ENCODE results near the gene PTGES2.

Gene PTGES2

DNA sequence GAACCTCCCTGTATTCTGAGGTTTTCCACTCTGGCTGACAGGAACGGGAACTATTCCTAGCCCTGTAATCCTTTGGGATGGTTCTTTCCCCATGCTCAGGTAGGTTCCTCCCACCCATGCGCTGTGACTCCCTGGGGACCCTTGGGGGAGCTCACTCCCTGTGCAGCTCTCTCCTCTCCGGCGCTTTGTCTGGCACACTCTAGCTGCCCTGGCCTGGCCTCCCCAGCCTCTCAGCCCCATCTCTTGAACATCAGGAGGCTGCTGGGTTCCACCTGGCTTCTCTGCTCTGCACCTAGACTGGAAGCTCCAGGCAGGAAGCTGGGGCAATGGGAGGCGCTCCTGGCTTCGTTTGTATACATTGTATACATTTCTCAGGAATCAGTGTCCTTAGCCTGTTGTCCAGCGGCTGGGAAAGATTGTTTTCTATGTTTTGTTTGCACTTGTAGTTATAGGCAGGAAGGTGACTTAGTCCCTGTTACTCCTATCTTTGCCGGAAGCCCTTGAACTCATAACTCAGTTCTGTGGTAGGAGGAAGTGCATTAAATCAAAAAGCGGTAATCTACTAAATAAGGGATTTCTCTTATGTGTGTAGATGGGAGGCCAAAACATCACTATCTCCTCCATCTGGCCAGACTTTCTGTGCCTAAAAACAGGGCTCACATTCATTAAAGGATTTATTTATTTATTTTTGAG lies 39.1 kb downstream of the PTGES2 start:
- Histone ChIP-seq H3K27ac (ENCODE audit: low read depth, low read length) (no peak overlapping the region), H3K9me3 (ENCODE audit: insufficient read depth, low read depth, low read length) (no peaks in the 10 kb centered on the region), H3K4me3 (ENCODE audit: low read length) (no peak overlapping the region), H3K4me1 (ENCODE audit: insufficient read depth, low read length) (no peaks in the 10 kb centered on the region), H3K36me3 (ENCODE audit: insufficient read depth, low read length) (no peaks in the 10 kb centered on the region; the same call in 1 of the 2 replicates), H3K27me3 (ENCODE audit: insufficient read depth, low read length) (no peaks in the 10 kb centered on the region), H3K9ac (ENCODE audit: low read depth, low read length) (no peak overlapping the region)
- WGBS = 91% methylated on average over 7 of the region's 9 CpGs

DNA sequence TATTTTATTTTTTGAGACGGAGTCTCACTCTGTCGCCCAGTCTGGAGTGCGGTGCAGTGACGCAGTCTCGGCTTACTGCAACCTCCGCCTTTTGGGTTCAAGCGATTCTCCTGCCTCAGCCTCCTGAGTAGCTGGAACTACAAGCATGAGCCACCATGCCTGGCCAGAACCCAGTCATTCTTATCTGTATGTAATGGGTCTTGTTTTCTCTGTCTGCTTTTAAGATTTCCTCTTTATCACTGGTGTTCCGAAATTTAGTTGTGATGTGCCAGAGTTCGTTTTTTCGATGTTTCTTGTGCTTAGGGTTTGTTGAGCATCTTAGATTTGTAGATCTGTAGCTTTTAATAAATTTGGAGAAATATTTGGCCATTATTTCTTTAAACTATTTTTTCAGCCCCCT lies 40.3 kb downstream of the PTGES2 start:
- Histone ChIP-seq H3K4me1 (ENCODE audit: insufficient read depth, low read length) (peaks cover 1% of the 10 kb centered on the region; the same call in 1 of the 2 replicates), H3K9ac (ENCODE audit: low read depth, low read length) (no peak overlapping the region), H3K36me3 (ENCODE audit: insufficient read depth, low read length) (no peaks in the 10 kb centered on the region; the same call in 1 of the 2 replicates), H3K9me3 (ENCODE audit: insufficient read depth, low read depth, low read length) (no peaks in the 10 kb centered on the region), H3K4me3 (ENCODE audit: low read length) (no peak overlapping the region), H3K27me3 (ENCODE audit: insufficient read depth, low read length) (no peaks in the 10 kb centered on the region), H3K27ac (ENCODE audit: low read depth, low read length) (no peak overlapping the region)
- WGBS = 96% methylated on average over 10 of the region's 10 CpGs

GRCh38 chr9:128085943-128086342 lies 41.6 kb downstream of the PTGES2 start:
- H3K27ac ChIP-seq (ENCODE audit: low read depth, low read length) = no peak overlapping the region
- 83% methylated on average over 4 of the region's 4 CpGs for WGBS
- no peak overlapping the region for H3K9ac ChIP-seq (ENCODE audit: low read depth, low read length)
- H3K9me3 ChIP-seq (ENCODE audit: insufficient read depth, low read depth, low read length) = no peaks in the 10 kb centered on the region
- H3K36me3 ChIP-seq (ENCODE audit: insufficient read depth, low read length) = no peaks in the 10 kb centered on the region; the same call in 1 of the 2 replicates
- H3K27me3 ChIP-seq (ENCODE audit: insufficient read depth, low read length) = no peaks in the 10 kb centered on the region
- no peak overlapping the region for H3K4me3 ChIP-seq (ENCODE audit: low read length)
- H3K4me1 ChIP-seq (ENCODE audit: insufficient read depth, low read length) = peaks cover 10% of the 10 kb centered on the region

- Histone ChIP-seq H3K27me3 (ENCODE audit: insufficient read depth, low read length) (no peaks in the 10 kb centered on the region), H3K9me3 (ENCODE audit: insufficient read depth, low read depth, low read length) (no peaks in the 10 kb centered on the region), H3K4me3 (ENCODE audit: low read length) (no peak overlapping the region), H3K9ac (ENCODE audit: low read depth, low read length) (no peak overlapping the region), H3K36me3 (ENCODE audit: insufficient read depth, low read length) (no peaks in the 10 kb centered on the region; the same call in 1 of the 2 replicates), H3K27ac (ENCODE audit: low read depth, low read length) (no peak overlapping the region), H3K4me1 (ENCODE audit: insufficient read depth, low read length) (peaks cover 14% of the 10 kb centered on the region)
- WGBS = 97% methylated on average over 4 of the region's 4 CpGs
These were observed 42.8 kb downstream of the PTGES2 start for GRCh38 chr9:128084746-128085145.

DNA sequence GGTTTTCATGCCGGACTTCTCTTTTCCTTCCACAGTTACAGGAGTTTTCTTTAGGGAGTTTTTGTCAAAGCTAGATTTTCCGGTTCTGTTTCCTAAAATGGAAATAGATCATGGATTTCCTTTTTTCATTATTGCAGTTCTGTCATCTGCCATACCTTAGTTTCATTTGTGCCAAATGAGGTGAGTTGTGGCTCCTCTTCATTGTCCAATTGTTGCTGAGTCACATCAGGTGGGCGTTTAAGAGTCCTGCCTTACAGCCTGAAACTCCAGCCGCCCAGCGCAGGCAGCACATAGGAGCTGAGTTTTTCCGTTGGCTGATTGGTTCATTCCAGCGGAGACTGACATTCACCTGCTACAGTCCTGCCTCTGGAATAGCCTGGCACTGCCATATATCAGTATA lies 45.4 kb downstream of the PTGES2 start:
- Histone ChIP-seq H3K4me3 (ENCODE audit: low read length) (no peak overlapping the region), H3K36me3 (ENCODE audit: insufficient read depth, low read length) (no peaks in the 10 kb centered on the region; the same call in 1 of the 2 replicates), H3K4me1 (ENCODE audit: insufficient read depth, low read length) (peaks cover 24% of the 10 kb centered on the region), H3K27ac (ENCODE audit: low read depth, low read length) (peak overlapping the region; percentile 61), H3K27me3 (ENCODE audit: insufficient read depth, low read length) (no peaks in the 10 kb centered on the region), H3K9ac (ENCODE audit: low read depth, low read length) (0 out of 2 replicates have a peak overlapping the region, but pooled peaks have one; percentile 18), H3K9me3 (ENCODE audit: insufficient read depth, low read depth, low read length) (no peaks in the 10 kb centered on the region)
- 86% methylated on average over 7 of the region's 7 CpGs for WGBS

- WGBS = 59% methylated on average over 3 of the region's 3 CpGs
- peaks cover 24% of the 10 kb centered on the region for H3K4me1 ChIP-seq (ENCODE audit: insufficient read depth, low read length)
- no peak overlapping the region for H3K9ac ChIP-seq (ENCODE audit: low read depth, low read length)
- H3K27me3 ChIP-seq (ENCODE audit: insufficient read depth, low read length) = no peaks in the 10 kb centered on the region
- no peaks in the 10 kb centered on the region for H3K9me3 ChIP-seq (ENCODE audit: insufficient read depth, low read depth, low read length)
- H3K4me3 ChIP-seq (ENCODE audit: low read length) = no peak overlapping the region
- no peaks in the 10 kb centered on the region; the same call in 1 of the 2 replicates for H3K36me3 ChIP-seq (ENCODE audit: insufficient read depth, low read length)
- peak overlapping the region; percentile 21; the same call in 1 of the 2 replicates for H3K27ac ChIP-seq (ENCODE audit: low read depth, low read length)
These were observed 46.5 kb downstream of the PTGES2 start for GRCh38 chr9:128081056-128081455.

DNA sequence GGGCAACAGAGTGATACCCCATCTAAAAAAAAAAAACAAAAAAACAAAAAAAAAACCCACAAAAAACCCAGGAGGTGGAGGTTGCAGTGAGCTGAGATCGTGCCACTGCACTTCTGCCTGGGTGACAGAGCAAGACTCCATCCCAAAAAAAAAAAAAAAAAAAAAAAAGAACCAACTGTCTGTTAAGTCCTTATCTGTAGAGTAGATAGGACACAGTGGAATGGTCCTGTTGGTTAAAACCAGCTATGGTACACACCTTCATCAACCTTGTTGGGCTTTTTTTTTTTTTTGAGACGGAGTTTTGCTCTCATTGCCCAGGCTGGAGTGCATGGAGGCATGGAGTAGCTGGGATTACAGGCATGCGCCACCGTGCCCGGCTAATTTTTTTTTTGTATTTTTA lies 47.3 kb downstream of the PTGES2 start:
- peaks cover 24% of the 10 kb centered on the region for H3K4me1 ChIP-seq (ENCODE audit: insufficient read depth, low read length)

DNA sequence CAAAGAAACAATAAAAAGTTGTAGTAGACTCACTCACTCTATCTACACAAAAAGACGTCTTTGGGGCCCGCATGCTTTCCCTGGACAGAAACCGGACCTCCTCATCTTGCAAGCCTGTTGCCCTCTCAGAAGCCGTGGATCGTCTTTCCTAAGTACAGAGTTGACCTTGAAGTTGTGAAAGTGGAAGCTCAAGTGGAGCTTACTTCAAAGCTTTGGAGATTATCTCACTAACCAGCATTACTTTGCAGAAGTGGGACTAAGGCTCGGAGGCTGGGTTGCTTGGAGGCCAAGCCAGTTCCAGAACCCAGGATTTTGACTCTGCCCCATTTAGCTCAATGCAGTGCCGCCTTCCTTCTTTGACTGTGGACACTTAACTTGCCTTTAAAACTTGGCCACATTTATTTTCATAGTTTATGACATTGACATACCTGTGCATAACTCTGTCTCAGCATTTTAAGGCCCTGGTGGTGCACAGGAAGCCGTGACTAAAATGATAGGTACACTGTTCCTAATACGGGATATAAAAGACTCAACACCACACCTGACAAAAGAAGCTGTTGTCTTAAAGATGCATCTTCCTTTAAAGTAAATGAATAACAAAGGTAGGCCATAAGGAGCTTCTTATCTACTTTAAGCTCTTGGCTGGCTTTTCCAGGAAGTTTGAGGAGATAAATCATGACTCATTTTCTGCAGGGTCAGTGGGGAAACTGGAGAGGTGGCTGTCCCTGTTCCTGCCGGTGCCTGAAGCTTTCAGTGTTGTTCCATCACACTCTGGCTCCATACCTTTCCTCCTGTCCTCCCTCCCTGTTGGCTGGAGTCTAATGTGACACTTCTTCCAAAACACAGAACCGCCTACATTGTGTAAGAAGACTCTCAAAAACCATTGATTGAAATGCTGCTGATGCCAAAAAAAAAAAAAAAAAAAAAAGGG lies 48.8 kb downstream of the PTGES2 start:
- no peak overlapping the region for H3K9ac ChIP-seq (ENCODE audit: low read depth, low read length)
- no peaks in the 10 kb centered on the region for H3K27me3 ChIP-seq (ENCODE audit: insufficient read depth, low read length)
- peak overlapping the region; percentile 36; the same call in 1 of the 2 replicates for H3K27ac ChIP-seq (ENCODE audit: low read depth, low read length)
- H3K9me3 ChIP-seq (ENCODE audit: insufficient read depth, low read depth, low read length) = no peaks in the 10 kb centered on the region
- H3K4me3 ChIP-seq (ENCODE audit: low read length) = no peak overlapping the region
- 83% methylated on average over 11 of the region's 11 CpGs for WGBS
- H3K36me3 ChIP-seq (ENCODE audit: insufficient read depth, low read length) = no peaks in the 10 kb centered on the region
- peaks cover 24% of the 10 kb centered on the region for H3K4me1 ChIP-seq (ENCODE audit: insufficient read depth, low read length)

More for the DNA sequence above, 47.3 kb downstream of the PTGES2 start:
- no peaks in the 10 kb centered on the region for H3K36me3 ChIP-seq (ENCODE audit: insufficient read depth, low read length)
- 96% methylated on average over 5 of the region's 5 CpGs for WGBS
- H3K4me3 ChIP-seq (ENCODE audit: low read length) = no peak overlapping the region
- no peak overlapping the region for H3K9ac ChIP-seq (ENCODE audit: low read depth, low read length)
- H3K27me3 ChIP-seq (ENCODE audit: insufficient read depth, low read length) = no peaks in the 10 kb centered on the region
- no peak overlapping the region for H3K27ac ChIP-seq (ENCODE audit: low read depth, low read length)
- no peaks in the 10 kb centered on the region for H3K9me3 ChIP-seq (ENCODE audit: insufficient read depth, low read depth, low read length)

DNA sequence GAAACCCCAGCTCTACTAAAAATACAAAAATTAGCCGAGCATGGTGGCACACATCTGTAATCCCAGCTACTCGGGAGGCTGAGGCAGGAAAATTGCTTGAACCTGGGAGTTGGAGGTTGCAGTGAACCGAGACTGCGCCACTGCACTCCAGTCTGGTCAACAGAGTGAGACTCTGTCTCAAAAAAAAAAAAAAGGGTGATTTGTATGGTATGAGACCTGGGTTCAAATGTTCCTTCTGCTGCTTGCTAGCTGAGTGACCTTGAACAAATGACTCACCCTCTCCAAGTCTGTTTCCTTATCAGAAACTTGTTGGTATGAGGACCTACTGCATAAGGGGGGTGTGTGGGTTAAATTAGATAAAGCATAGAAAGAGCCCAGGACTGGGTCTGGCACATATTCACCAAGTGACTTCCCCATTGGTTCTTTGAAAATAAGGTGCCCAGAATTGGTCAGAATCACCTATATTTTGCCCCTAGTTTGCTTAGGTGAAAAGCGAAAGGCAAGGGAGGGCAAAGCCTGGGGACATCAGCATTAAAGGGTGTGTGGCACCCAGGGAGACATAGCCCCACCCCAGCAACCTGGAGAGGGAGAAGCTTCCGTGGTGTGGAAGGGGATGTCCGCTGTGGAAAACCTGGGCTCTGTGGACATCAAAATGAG lies 49.6 kb downstream of the PTGES2 start:
- H3K9ac ChIP-seq (ENCODE audit: low read depth, low read length) = no peak overlapping the region
- no peaks in the 10 kb centered on the region for H3K27me3 ChIP-seq (ENCODE audit: insufficient read depth, low read length)
- H3K27ac ChIP-seq (ENCODE audit: low read depth, low read length) = no peak overlapping the region

DNA sequence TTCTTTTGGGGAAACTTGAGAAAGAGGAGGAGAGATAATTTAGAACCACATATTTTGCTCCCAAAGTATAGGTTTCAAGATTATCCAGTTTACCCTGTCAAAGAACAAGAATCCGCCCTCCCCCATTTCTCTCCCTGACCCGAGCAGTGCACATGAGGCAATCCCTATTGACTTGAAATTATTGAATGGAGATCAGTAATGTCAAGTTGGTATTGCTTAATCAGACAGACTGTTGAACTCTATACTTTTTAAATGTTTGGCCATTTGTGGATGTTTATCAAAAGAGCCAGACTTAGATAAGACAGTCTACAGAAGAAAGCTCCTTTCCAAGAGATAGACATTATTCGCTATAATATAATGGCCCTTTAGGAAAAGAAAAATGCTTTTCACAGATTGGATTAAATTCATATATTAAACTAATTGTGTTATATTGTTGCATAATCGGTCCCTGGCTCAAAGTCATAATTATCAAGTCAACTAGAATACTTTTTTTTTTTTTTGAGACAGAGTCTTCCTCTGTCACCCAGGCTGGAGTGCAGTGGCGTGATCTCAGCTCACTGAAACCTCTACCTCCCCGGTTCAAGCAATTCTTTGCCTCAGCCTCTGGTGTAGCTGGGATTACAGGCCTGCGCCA lies 54.2 kb downstream of the PTGES2 start:
- 94% methylated on average over 6 of the region's 7 CpGs for WGBS
- H3K36me3 ChIP-seq (ENCODE audit: insufficient read depth, low read length) = no peaks in the 10 kb centered on the region
- H3K9ac ChIP-seq (ENCODE audit: low read depth, low read length) = no peak overlapping the region
- H3K27me3 ChIP-seq (ENCODE audit: insufficient read depth, low read length) = no peaks in the 10 kb centered on the region
- no peak overlapping the region for H3K4me3 ChIP-seq (ENCODE audit: low read length)
- H3K27ac ChIP-seq (ENCODE audit: low read depth, low read length) = no peak overlapping the region; the same call in 1 of the 2 replicates
- H3K9me3 ChIP-seq (ENCODE audit: insufficient read depth, low read depth, low read length) = no peaks in the 10 kb centered on the region
- H3K4me1 ChIP-seq (ENCODE audit: insufficient read depth, low read length) = peaks cover 27% of the 10 kb centered on the region

More for the DNA sequence above, 49.6 kb downstream of the PTGES2 start:
- WGBS = 93% methylated on average over 6 of the region's 7 CpGs
- Histone ChIP-seq H3K4me1 (ENCODE audit: insufficient read depth, low read length) (peaks cover 27% of the 10 kb centered on the region), H3K4me3 (ENCODE audit: low read length) (no peak overlapping the region), H3K36me3 (ENCODE audit: insufficient read depth, low read length) (no peaks in the 10 kb centered on the region), H3K9me3 (ENCODE audit: insufficient read depth, low read depth, low read length) (no peaks in the 10 kb centered on the region)
